ENCODE results near the gene TMEM25. TPM values are rescaled to one million over a fixed set of nuclear protein-coding genes. Genes with fewer than 3 reads are reported as not detected.

Gene TMEM25
- total RNA-seq, 1 donor from 2014 or later: 47.9 TPM

- no peak for TF ChIP-seq CTCF (IDR thresholded peaks at IDR 0.05; ENCODE audit: insufficient read depth, low read length, poor library complexity, severe bottlenecking)
- no peak overlapping the region for H3K4me3 ChIP-seq (ENCODE audit: low read depth, low read length)
- H3K27me3 ChIP-seq (ENCODE audit: control insufficient read depth, insufficient read depth, low read length): no peaks in the 10 kb centered on the region
- DNase-seq (ENCODE audit: low read depth): no peak
- no peaks in the 10 kb centered on the region for H3K36me3 ChIP-seq (ENCODE audit: control insufficient read depth, insufficient read depth, low read length)
Observed at GRCh38 chr11:118544647-118545010, 13.6 kb downstream of the TMEM25 start.

GRCh38 chr11:118545533-118545932 is 14.5 kb downstream of the TMEM25 start:
- no peak for DNase-seq (ENCODE audit: low read depth)
- Histone ChIP-seq H3K4me3 (ENCODE audit: low read depth, low read length) (no peak overlapping the region), H3K27me3 (ENCODE audit: control insufficient read depth, insufficient read depth, low read length) (no peaks in the 10 kb centered on the region), H3K36me3 (ENCODE audit: control insufficient read depth, insufficient read depth, low read length) (no peaks in the 10 kb centered on the region)
- TF ChIP-seq CTCF (IDR thresholded peaks at IDR 0.05; ENCODE audit: insufficient read depth, low read length, poor library complexity, severe bottlenecking): no peak

GRCh38 chr11:118547132-118547531 is 16.1 kb downstream of the TMEM25 start:
- no peaks in the 10 kb centered on the region for H3K36me3 ChIP-seq (ENCODE audit: control insufficient read depth, insufficient read depth, low read length)
- no peak overlapping the region for H3K4me3 ChIP-seq (ENCODE audit: low read depth, low read length)
- no peak for DNase-seq (ENCODE audit: low read depth)
- H3K27me3 ChIP-seq (ENCODE audit: control insufficient read depth, insufficient read depth, low read length): no peaks in the 10 kb centered on the region
- no peak for TF ChIP-seq CTCF (IDR thresholded peaks at IDR 0.05; ENCODE audit: insufficient read depth, low read length, poor library complexity, severe bottlenecking)

- no peak for TF ChIP-seq CTCF (IDR thresholded peaks at IDR 0.05; ENCODE audit: insufficient read depth, low read length, poor library complexity, severe bottlenecking)
- no peaks in the 10 kb centered on the region for H3K27me3 ChIP-seq (ENCODE audit: control insufficient read depth, insufficient read depth, low read length)
- DNase-seq (ENCODE audit: low read depth): no peak
- no peak overlapping the region for H3K4me3 ChIP-seq (ENCODE audit: low read depth, low read length)
- H3K36me3 ChIP-seq (ENCODE audit: control insufficient read depth, insufficient read depth, low read length): no peaks in the 10 kb centered on the region
Observed at GRCh38 chr11:118552341-118552740, 21.3 kb downstream of the TMEM25 start.

- no peak overlapping the region for H3K4me3 ChIP-seq (ENCODE audit: low read depth, low read length)
- no peak for DNase-seq (ENCODE audit: low read depth)
- TF ChIP-seq CTCF (IDR thresholded peaks at IDR 0.05; ENCODE audit: insufficient read depth, low read length, poor library complexity, severe bottlenecking): no peak
- H3K36me3 ChIP-seq (ENCODE audit: control insufficient read depth, insufficient read depth, low read length): no peaks in the 10 kb centered on the region
- no peaks in the 10 kb centered on the region for H3K27me3 ChIP-seq (ENCODE audit: control insufficient read depth, insufficient read depth, low read length)
Observed at GRCh38 chr11:118560806-118561205, 29.8 kb downstream of the TMEM25 start.

GRCh38 chr11:118565051-118565450 is 34.1 kb downstream of the TMEM25 start:
- no peak for TF ChIP-seq CTCF (IDR thresholded peaks at IDR 0.05; ENCODE audit: insufficient read depth, low read length, poor library complexity, severe bottlenecking)
- Histone ChIP-seq H3K27me3 (ENCODE audit: control insufficient read depth, insufficient read depth, low read length) (no peaks in the 10 kb centered on the region), H3K4me3 (ENCODE audit: low read depth, low read length) (peak overlapping the region; percentile 56), H3K36me3 (ENCODE audit: control insufficient read depth, insufficient read depth, low read length) (no peaks in the 10 kb centered on the region)
- DNase-seq (ENCODE audit: low read depth): no peak
